A549 (cell line): ENCODE results near the gene ELSPBP1. TPM values are rescaled to one million over a fixed set of nuclear protein-coding genes. Genes with fewer than 3 reads are reported as not detected.

Experiments
- ATAC-seq, 2 experiments: fragments of 200-7000 bp in 1 of 2; fragments of >200 bp in 1 of 2; cut with Nextera tagmentation in 1 of 2; cut with Tn5 transposase in 1 of 2; 3 replicates each; pipeline versions ENCODE4 v1.8.0 to v1.9.1; 2018 to 2020; ENCODE audit warnings: mild to moderate bottlenecking in 1 of 2, moderate library complexity in 1 of 2
- CTCF ChIA-PET: fragments of 300-600 bp; sonication (Branson Sonifier 250); formaldehyde crosslinking; extraction: SDS; loops from one replicate; lab custom pipeline; 2021; ENCODE audit warnings: antibody characterized with exemption, inconsistent platforms; lab: Yijun Ruan, JAX
- POLR2A ChIA-PET: fragments of 350-600 bp; formaldehyde crosslinking; extraction: SDS; loops from one replicate; lab custom pipeline; 2021; ENCODE audit warnings: antibody characterized with exemption, inconsistent platforms; lab: Yijun Ruan, JAX
- DNase-seq, 2 experiments: peaks; one replicate each; pipeline versions ENCODE4 v3.0.0 to v3.0.0-alpha.2; 2011 to 2016; ENCODE audit warnings: low read depth in 1 of 2, low spot score in 1 of 2
- FAIRE-seq: peaks from 2 replicates; lab custom pipeline; 2011; peaks lifted over from hg19 to GRCh38; lab: Jason Lieb, UNC
- H3K27ac ChIP-seq, 2 experiments: fragments of >200 bp; sonication (Bioruptor Twin); formaldehyde crosslinking; 3 replicates each; pipeline ENCODE4 v1.5.1; 2016 to 2017
- H3K4me1 ChIP-seq: fragments of >200 bp; sonication (Bioruptor Twin); formaldehyde crosslinking; 3 replicates; pipeline ENCODE4 v1.6.1; 2016
- H3K4me2 ChIP-seq: fragments of >200 bp; sonication (Bioruptor Twin); formaldehyde crosslinking; 3 replicates; pipeline ENCODE4 v1.6.1; 2016
- H3K4me3 ChIP-seq: fragments of >200 bp; sonication (Bioruptor Twin); formaldehyde crosslinking; 3 replicates; pipeline ENCODE4 v1.5.1; 2016
- H3K9me3 ChIP-seq: fragments of >200 bp; sonication (Bioruptor Twin); formaldehyde crosslinking; 3 replicates; pipeline ENCODE4 v1.6.1; 2016
- BHLHE40 ChIP-seq: IDR thresholded peaks from 2 replicates; pipeline ENCODE4 v1.6.1; 2012; ENCODE audit warnings: low read depth, low read length, inconsistent platforms
- CHD4 ChIP-seq: fragments of 200-600 bp; sonication (generic); IDR thresholded peaks from 2 replicates; pipeline ENCODE4 v1.6.1; 2016; ENCODE audit warnings: antibody characterized with exemption, mild to moderate bottlenecking, borderline replicate concordance
- CTCF ChIP-seq: fragments of >200 bp; sonication (Bioruptor Twin); formaldehyde crosslinking; IDR thresholded peaks from 3 replicates; pipeline ENCODE4 v1.5.1; 2016
- FOSL2 ChIP-seq, 2 experiments: fragments of 450-650 bp in 1 of 2; fragments of >200 bp in 1 of 2; sonication (Bioruptor Twin) in 1 of 2; formaldehyde crosslinking; IDR thresholded peaks; 2 replicates each; pipeline versions ENCODE4 v1.5.0 to v1.6.1; 2016 to 2020; ENCODE audit warnings: mild to moderate bottlenecking in 1 of 2, moderate library complexity in 1 of 2
- GATA3 ChIP-seq: IDR thresholded peaks from 2 replicates; pipeline ENCODE4 v1.6.1; 2012; ENCODE audit warnings: borderline replicate concordance
- HDAC2 ChIP-seq: fragments of 200-600 bp; sonication (generic); IDR thresholded peaks from 2 replicates; pipeline ENCODE4 v1.6.1; 2016
- HEYL ChIP-seq: fragments of 250-450 bp; sonication (Bioruptor Pico); IDR thresholded peaks from 2 replicates; pipeline ENCODE4 v1.8.0; 2021; ENCODE audit warnings: mild to moderate bottlenecking, moderate library complexity
- HMGXB4 ChIP-seq: fragments of 250-450 bp; sonication (Bioruptor Pico); IDR thresholded peaks from 2 replicates; pipeline ENCODE4 v1.5.0; 2021; ENCODE audit warnings: mild to moderate bottlenecking, moderate library complexity, borderline replicate concordance
- HOXA7 ChIP-seq: fragments of 250-450 bp; sonication (Bioruptor Pico); IDR thresholded peaks from 2 replicates; pipeline ENCODE4 v1.5.0; 2020; ENCODE audit warnings: mild to moderate bottlenecking, moderate library complexity
- HOXB13 ChIP-seq: fragments of 250-450 bp; sonication (Bioruptor Pico); IDR thresholded peaks from 2 replicates; pipeline ENCODE4 v1.5.0; 2020; ENCODE audit warnings: low read depth, mild to moderate bottlenecking, moderate library complexity
- HOXB5 ChIP-seq: fragments of 250-450 bp; sonication (Bioruptor Pico); IDR thresholded peaks from 2 replicates; pipeline ENCODE4 v1.5.0; 2020; ENCODE audit warnings: mild to moderate bottlenecking, moderate library complexity
- JUN ChIP-seq, 2 experiments: fragments of >200 bp; sonication (Bioruptor Twin); formaldehyde crosslinking; IDR thresholded peaks; 2 replicates in 1 of 2; 3 replicates in 1 of 2; pipeline ENCODE4 v1.6.1; 2016 to 2017
- JUNB ChIP-seq: fragments of >200 bp; sonication (Bioruptor Twin); formaldehyde crosslinking; IDR thresholded peaks from 2 replicates; pipeline ENCODE4 v1.6.1; 2016
- MAZ ChIP-seq: fragments of 150-350 bp; IDR thresholded peaks from 2 replicates; pipeline ENCODE4 v1.6.1; 2014; ENCODE audit warnings: antibody characterized with exemption, low read depth, low read length, borderline replicate concordance
- PBX3 ChIP-seq: IDR thresholded peaks from 2 replicates; pipeline ENCODE4 v1.6.1; 2012
- POLR2A ChIP-seq: IDR thresholded peaks from 2 replicates; pipeline ENCODE4 v1.6.1; 2012; ENCODE audit warnings: mild to moderate bottlenecking, low read length
- RCOR1 ChIP-seq: fragments of 150-350 bp; IDR thresholded peaks from 2 replicates; pipeline ENCODE4 v1.6.1; 2014; ENCODE audit warnings: antibody characterized with exemption, low read length, low read depth
- RNF2 ChIP-seq: fragments of 200-600 bp; sonication (generic); IDR thresholded peaks from 2 replicates; pipeline ENCODE4 v1.6.1; 2016; ENCODE audit warnings: low read depth, mild to moderate bottlenecking, antibody characterized with exemption, moderate library complexity, borderline replicate concordance
- SMC3 ChIP-seq: fragments of >200 bp; sonication (Bioruptor Twin); formaldehyde crosslinking; IDR thresholded peaks from 3 replicates; pipeline ENCODE4 v1.6.1; 2018; ENCODE audit warnings: inconsistent platforms
- ZC3H11A ChIP-seq: fragments of 450-650 bp; IDR thresholded peaks from 2 replicates; pipeline ENCODE4 v1.6.1; 2014; ENCODE audit warnings: antibody characterized with exemption, mild to moderate bottlenecking
- WGBS: methylation state at CpG from one replicate; pipeline ENCODE4 v1.1.6; 2017; ENCODE audit errors: missing lambda C conversion rate; 5-methylcytosine and 5-hydroxymethylcytosine counted together
- polyA plus RNA-seq, 4 experiments: library from polyadenylated mRNA; depleted of rRNA in 3 of 4; stranded (reverse); fragments of >200 nt; fragmentation: RNase III in 1 of 4; extraction: RNeasy Plus Mini Kit Qiagen cat#74134 plus additional on column Dnase treatment in 1 of 4; gene quantifications; 2 replicates in 3 of 4; 3 replicates in 1 of 4; pipeline ENCODE4 v1.2.3, GENCODE V29; 2011 to 2017

Gene ELSPBP1
- polyA plus RNA-seq, 2 of the 4 experiments (the other 2 are of a cell fraction): not detected

GRCh38 chr19:48061401-48062344, 67.2 kb downstream of the ELSPBP1 start:
- Histone ChIP-seq H3K4me2 (no peak overlapping the region), H3K4me3 (no peak overlapping the region), H3K9me3 (peaks cover 3% of the 10 kb centered on the region; the same call in 1 of the 3 replicates), H3K4me1 (no peaks in the 10 kb centered on the region), H3K27ac (no peak overlapping the region)
- no peak for FAIRE-seq
- peak; percentile 30 to 47; a peak in 2 of 6 replicates for ATAC-seq
- ChIA-PET POLR2A (interaction anchor here (1.3 kb wide), 1 partner anchor 8 kb away, joined by 3 read pairs; no protein-coding TSS in a partner anchor), CTCF (interaction anchor here (0.5 to 2.2 kb wide), 5 partner anchors 29 to 102 kb away, joined by 3 to 10 read pairs (median 3); no protein-coding TSS in a partner anchor)
- TF ChIP-seq JUNB (no peak), JUN (IDR thresholded peaks at IDR 0.05) (no peak), FOSL2 (IDR thresholded peaks at IDR 0.05) (no peak), FOSL2 (CRISPR knock-in tag; IDR thresholded peaks at IDR 0.05) (no peak), HOXA7 (CRISPR knock-in tag) (no peak), HOXB13 (CRISPR knock-in tag) (no peak)
- DNase-seq: no peak
- WGBS: 52% methylated on average over 37 of the region's 37 CpGs

- ATAC-seq: no peak; a peak in 1 of 6 replicates
- 50% methylated on average over 2 of the region's 2 CpGs for WGBS
- DNase-seq: no peak
- Histone ChIP-seq H3K4me3 (no peak overlapping the region), H3K9me3 (peaks cover 3% of the 10 kb centered on the region; the same call in 1 of the 3 replicates), H3K4me2 (no peak overlapping the region), H3K27ac (no peak overlapping the region), H3K4me1 (no peaks in the 10 kb centered on the region)
- POLR2A ChIA-PET: no interaction called here
- no peak for FAIRE-seq
- TF ChIP-seq MAZ (no peak), RCOR1 (no peak), RNF2 (no peak), CTCF (no peak), PBX3 (no peak), HMGXB4 (CRISPR knock-in tag) (no peak), HEYL (no peak), GATA3 (no peak), POLR2A (no peak), CHD4 (no peak), HOXB5 (no peak), ZC3H11A (no peak), HDAC2 (no peak), SMC3 (no peak), BHLHE40 (no peak)
- CTCF ChIA-PET: no interaction called here
Observed at GRCh38 chr19:48064509-48064908, 70.1 kb downstream of the ELSPBP1 start.
